ENCODE results near the gene CTNNA3. TPM values are rescaled to one million over a fixed set of nuclear protein-coding genes. Genes with fewer than 3 reads are reported as not detected.

The CTNNA3 gene
- total and polyA plus RNA-seq, 2 donors (not counting 1 experiment from before 2014, with no cell fraction given): not detected

GRCh38 chr10:66350622-66351399, 1345.2 kb downstream of the CTNNA3 start:
- Histone ChIP-seq H3K79me2 (ENCODE audit: control insufficient read depth, insufficient read depth, low read length) (no peaks in the 10 kb centered on the region), H3K27ac (ENCODE audit: insufficient read depth, low read length) (no peak overlapping the region), H4K20me1 (ENCODE audit: control insufficient read depth, extremely low read depth, insufficient read depth, low read length) (no peaks in the 10 kb centered on the region), H3K4me3 (replicated peaks in 1 of 4; ENCODE audit: control extremely low read depth in 1 of 4, insufficient read depth in 1 of 4, low read depth in 3 of 4, low read length in 4 of 4) (no peak overlapping the region), H3K9me3 (ENCODE audit: control insufficient read depth, insufficient read depth, low read depth, low read length) (no peaks in the 10 kb centered on the region), H3K36me3 (ENCODE audit: control insufficient read depth, insufficient read depth, low read length) (no peaks in the 10 kb centered on the region), H3K9ac (ENCODE audit: insufficient read depth, low read length) (no peak overlapping the region), H3K4me2 (ENCODE audit: extremely low read depth, insufficient read depth, low read length) (no peak overlapping the region), H3K27me3 (ENCODE audit: control insufficient read depth, insufficient read depth, low read length) (no peaks in the 10 kb centered on the region), H3K4me1 (ENCODE audit: control insufficient read depth, extremely low read depth, insufficient read depth, low read length) (no peaks in the 10 kb centered on the region), H2AFZ (ENCODE audit: low read length) (no peak overlapping the region)
- no peak for TF ChIP-seq CTCF (conservative IDR thresholded peaks at IDR 0.05 in 1 of 2, IDR thresholded peaks at IDR 0.05 in 1 of 2; ENCODE audit: low read depth in 1 of 2, low read length in 2 of 2)
- TF ChIP-seq EZH2 (IDR thresholded peaks at IDR 0.05; ENCODE audit: low read length, missing control alignments): no peak
- DNase-seq (ENCODE audit: low read depth in 2 of 2): no peak

GRCh38 chr10:66349726-66350125, 1346.3 kb downstream of the CTNNA3 start:
- no peak overlapping the region for H3K4me2 ChIP-seq (ENCODE audit: extremely low read depth, insufficient read depth, low read length)

GRCh38 chr10:66349076-66349475, 1346.9 kb downstream of the CTNNA3 start:
- TF ChIP-seq CTCF (conservative IDR thresholded peaks at IDR 0.05 in 1 of 2, IDR thresholded peaks at IDR 0.05 in 1 of 2; ENCODE audit: low read depth in 1 of 2, low read length in 2 of 2) (no peak), EZH2 (IDR thresholded peaks at IDR 0.05; ENCODE audit: low read length, missing control alignments) (no peak)
- Histone ChIP-seq H3K27ac (ENCODE audit: insufficient read depth, low read length) (no peak overlapping the region), H3K79me2 (ENCODE audit: control insufficient read depth, insufficient read depth, low read length) (no peaks in the 10 kb centered on the region), H3K9me3 (ENCODE audit: control insufficient read depth, insufficient read depth, low read depth, low read length) (no peaks in the 10 kb centered on the region), H3K9ac (ENCODE audit: insufficient read depth, low read length) (no peak overlapping the region), H4K20me1 (ENCODE audit: control insufficient read depth, extremely low read depth, insufficient read depth, low read length) (no peaks in the 10 kb centered on the region), H3K4me1 (ENCODE audit: control insufficient read depth, extremely low read depth, insufficient read depth, low read length) (no peaks in the 10 kb centered on the region), H2AFZ (ENCODE audit: low read length) (no peak overlapping the region), H3K36me3 (ENCODE audit: control insufficient read depth, insufficient read depth, low read length) (no peaks in the 10 kb centered on the region), H3K27me3 (ENCODE audit: control insufficient read depth, insufficient read depth, low read length) (no peaks in the 10 kb centered on the region), H3K4me3 (replicated peaks in 1 of 4; ENCODE audit: control extremely low read depth in 1 of 4, insufficient read depth in 1 of 4, low read depth in 3 of 4, low read length in 4 of 4) (no peak overlapping the region), H3K4me2 (ENCODE audit: extremely low read depth, insufficient read depth, low read length) (no peak overlapping the region)
- DNase-seq (ENCODE audit: low read depth in 2 of 2): no peak

More at GRCh38 chr10:66349726-66350125, 1346.3 kb downstream of the CTNNA3 start:
- no peak overlapping the region for H3K9ac ChIP-seq (ENCODE audit: insufficient read depth, low read length)
- no peaks in the 10 kb centered on the region for H3K9me3 ChIP-seq (ENCODE audit: control insufficient read depth, insufficient read depth, low read depth, low read length)
- H3K79me2 ChIP-seq (ENCODE audit: control insufficient read depth, insufficient read depth, low read length): no peaks in the 10 kb centered on the region
- no peaks in the 10 kb centered on the region for H3K36me3 ChIP-seq (ENCODE audit: control insufficient read depth, insufficient read depth, low read length)
- H2AFZ ChIP-seq (ENCODE audit: low read length): no peak overlapping the region
- H3K27ac ChIP-seq (ENCODE audit: insufficient read depth, low read length): no peak overlapping the region
- H3K27me3 ChIP-seq (ENCODE audit: control insufficient read depth, insufficient read depth, low read length): no peaks in the 10 kb centered on the region
- H4K20me1 ChIP-seq (ENCODE audit: control insufficient read depth, extremely low read depth, insufficient read depth, low read length): no peaks in the 10 kb centered on the region
- H3K4me1 ChIP-seq (ENCODE audit: control insufficient read depth, extremely low read depth, insufficient read depth, low read length): no peaks in the 10 kb centered on the region
- no peak for TF ChIP-seq CTCF (conservative IDR thresholded peaks at IDR 0.05 in 1 of 2, IDR thresholded peaks at IDR 0.05 in 1 of 2; ENCODE audit: low read depth in 1 of 2, low read length in 2 of 2)
- DNase-seq (ENCODE audit: low read depth in 2 of 2): peak; percentile 8 to 44
- no peak overlapping the region for H3K4me3 ChIP-seq (replicated peaks in 1 of 4; ENCODE audit: control extremely low read depth in 1 of 4, insufficient read depth in 1 of 4, low read depth in 3 of 4, low read length in 4 of 4)
